RKO (cell line): Measurements from ENCODE around the gene TBC1D16.
"Not testable (repeated sequence)": the region's sequence is repeated elsewhere in the genome, so short reads cannot be mapped to it uniquely, and the experiment has no call there.

Experiments
- DNase-seq: peaks from one replicate; pipeline ENCODE4 v3.0.0-alpha.2; 2016; ENCODE audit warnings: low spot score

TBC1D16 gene

GRCh38 chr17:80051681-80052080, 16.0 kb upstream of the TBC1D16 start:
- no peak for DNase-seq

GRCh38 chr17:80050706-80051105, 15.0 kb upstream of the TBC1D16 start:
- DNase-seq, result no peak

- no peak for DNase-seq
These were observed 14.3 kb upstream of the TBC1D16 start for GRCh38 chr17:80049986-80050385.

- DNase-seq, result no peak
These were observed 11.5 kb upstream of the TBC1D16 start for GRCh38 chr17:80047176-80047575.

- not testable (repeated sequence) for DNase-seq
These were observed 11.0 kb upstream of the TBC1D16 start for GRCh38 chr17:80046709-80047108.

- DNase-seq, result no peak
These were observed 10.0 kb upstream of the TBC1D16 start for GRCh38 chr17:80045703-80046102.

GRCh38 chr17:80043963-80044362, 8.3 kb upstream of the TBC1D16 start:
- DNase-seq, result no peak

GRCh38 chr17:80036715-80037477, 1.2 kb upstream of the TBC1D16 start:
- peak; percentile 58 for DNase-seq

- DNase-seq, result peak; percentile 82
These were observed 454 bp upstream of the TBC1D16 start, which contains the start of gene CCDC40 for GRCh38 chr17:80035937-80036714. CCDC40 (plus strand) TSS chr17:80036642; CDS start chr17:80036663, 21 bp downstream.

- peak; percentile 63 for DNase-seq
These were observed 633 bp downstream of the TBC1D16 start for GRCh38 chr17:80034791-80035686.

- no peak for DNase-seq
These were observed 1.8 kb downstream of the TBC1D16 start for GRCh38 chr17:80033840-80034239.

- DNase-seq, result no peak
These were observed 3.0 kb downstream of the TBC1D16 start for GRCh38 chr17:80032614-80033171.

- DNase-seq, result no peak
These were observed 3.8 kb downstream of the TBC1D16 start for GRCh38 chr17:80031691-80032430.

- DNase-seq, result no peak
These were observed 4.8 kb downstream of the TBC1D16 start for GRCh38 chr17:80030730-80031410.

GRCh38 chr17:80029258-80029974, 6.3 kb downstream of the TBC1D16 start:
- DNase-seq, result no peak

- no peak for DNase-seq
These were observed 7.6 kb downstream of the TBC1D16 start for GRCh38 chr17:80028030-80028429.

- DNase-seq, result no peak
These were observed 8.6 kb downstream of the TBC1D16 start for GRCh38 chr17:80027043-80027435.

GRCh38 chr17:80026359-80027042, 9.2 kb downstream of the TBC1D16 start:
- no peak for DNase-seq

- DNase-seq, result no peak
These were observed 9.9 kb downstream of the TBC1D16 start for GRCh38 chr17:80025796-80026195.
